Measurements from ENCODE around the gene PCBP1. TPM values are rescaled to one million over a fixed set of nuclear protein-coding genes. Genes with fewer than 3 reads are reported as not detected.
"Not testable (repeated sequence)": the region's sequence is repeated elsewhere in the genome, so short reads cannot be mapped to it uniquely, and the experiment has no call there.

The PCBP1 gene
- total RNA-seq (2014; rRNA removed; shearing (Covaris generic)), result 37.9 and 43.9 TPM in 2 replicates
- 414 and 471 TPM in 2 replicates for polyA plus RNA-seq (2015; cell fraction: cytosol; rRNA removed)
- polyA plus RNA-seq (2015; cell fraction: nucleus; rRNA removed), result 119 and 124 TPM in 2 replicates

DNA sequence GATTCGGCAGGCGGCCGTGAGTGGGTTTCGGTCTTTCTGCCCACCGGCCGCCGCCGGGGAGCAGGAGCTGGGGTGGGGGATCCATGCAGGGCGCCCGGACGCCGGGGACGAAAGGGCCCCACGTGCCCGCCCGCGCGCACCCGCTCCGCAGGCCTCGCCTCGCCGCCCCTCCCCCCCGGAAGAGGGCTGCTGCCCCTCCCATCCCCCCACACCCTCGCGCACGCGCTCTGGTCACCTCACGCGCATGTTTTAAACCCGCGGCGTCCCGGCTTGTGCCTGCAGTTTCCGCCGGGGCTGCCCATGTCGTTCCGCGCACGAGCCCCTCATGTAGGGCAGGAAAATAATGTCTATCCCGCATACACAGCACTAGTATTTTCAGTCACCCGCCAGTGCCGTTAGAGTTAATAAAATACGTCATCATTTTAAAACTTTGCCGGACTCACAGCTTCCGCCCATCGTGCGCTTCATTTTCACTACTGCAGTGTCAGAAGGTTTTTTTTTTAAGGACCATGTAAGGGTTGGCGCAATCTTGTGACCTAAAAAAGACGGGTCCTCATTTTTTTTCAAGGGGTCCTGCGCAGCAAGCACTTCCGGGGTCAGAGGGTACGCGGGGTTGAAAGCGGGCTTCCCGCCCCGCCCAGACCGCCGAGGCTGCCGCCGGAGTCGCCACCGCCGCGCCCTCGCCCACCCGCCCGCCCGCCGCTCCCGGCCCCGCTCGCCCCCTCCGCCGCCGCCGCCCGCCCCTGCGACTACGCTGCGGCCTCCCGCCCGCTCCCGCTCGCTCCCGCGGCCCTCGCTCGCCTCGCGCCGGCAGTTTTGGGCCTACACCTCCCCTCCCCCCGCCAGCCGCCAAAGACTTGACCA is at the start of gene PCBP1:
Gene PCBP1, plus strand, starts transcription at position 640 of the 864 bp plus-strand sequence. CDS start 267 bp downstream, outside the sequence.
- DNase-seq (ENCODE audit: low read depth, low spot score), result peak; percentile 96
- in situ Hi-C loops (cut with HindIII; ENCODE audit: low pct_unique_long_range_greater_than_20kb, low sequenced_read_pairs), result no loop called here

DNA sequence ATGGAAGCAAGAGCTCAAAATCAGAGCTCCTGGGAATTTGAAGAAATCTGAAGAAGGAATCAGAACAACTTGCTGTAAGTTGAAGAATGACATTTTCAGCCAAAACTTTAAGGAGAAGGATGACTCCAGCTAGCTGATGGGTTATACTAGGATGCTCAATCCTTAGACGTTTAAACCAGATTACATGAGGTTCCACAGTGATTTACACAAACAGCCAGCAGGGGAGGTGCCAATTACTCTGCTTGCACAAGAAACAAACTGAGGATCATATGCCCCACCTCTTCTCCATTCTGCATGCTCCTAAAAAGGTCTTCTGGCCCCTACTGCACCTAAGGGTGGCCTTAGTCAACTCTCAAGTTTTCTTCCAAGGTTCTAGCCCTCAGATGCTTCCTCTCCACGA is 47.9 kb upstream of the PCBP1 start:
- DNase-seq (ENCODE audit: low read depth, low spot score), result no peak
- in situ Hi-C loops (cut with HindIII; ENCODE audit: low pct_unique_long_range_greater_than_20kb, low sequenced_read_pairs), result no loop called here

DNA sequence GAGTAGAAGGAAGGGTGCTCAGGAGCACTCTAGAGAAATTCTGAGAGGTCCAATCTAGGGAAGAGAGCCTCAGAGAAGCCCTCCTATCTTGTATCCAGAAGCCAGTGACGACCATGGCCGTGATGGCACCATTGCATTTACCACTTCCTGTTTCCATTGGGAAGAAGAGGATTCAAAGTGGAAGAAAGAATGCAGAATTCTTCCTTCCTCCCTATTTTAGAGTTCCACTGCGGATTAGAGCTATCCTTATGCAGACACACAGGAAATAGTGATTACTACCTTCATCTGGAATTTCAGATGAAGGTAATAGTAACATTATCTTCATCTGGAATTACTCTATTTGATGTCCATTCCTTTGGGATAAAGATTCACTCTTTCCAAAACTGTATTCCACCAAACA is 45.6 kb upstream of the PCBP1 start:
- in situ Hi-C loops (cut with HindIII; ENCODE audit: low pct_unique_long_range_greater_than_20kb, low sequenced_read_pairs), result no loop called here
- no peak for DNase-seq (ENCODE audit: low read depth, low spot score)

DNA sequence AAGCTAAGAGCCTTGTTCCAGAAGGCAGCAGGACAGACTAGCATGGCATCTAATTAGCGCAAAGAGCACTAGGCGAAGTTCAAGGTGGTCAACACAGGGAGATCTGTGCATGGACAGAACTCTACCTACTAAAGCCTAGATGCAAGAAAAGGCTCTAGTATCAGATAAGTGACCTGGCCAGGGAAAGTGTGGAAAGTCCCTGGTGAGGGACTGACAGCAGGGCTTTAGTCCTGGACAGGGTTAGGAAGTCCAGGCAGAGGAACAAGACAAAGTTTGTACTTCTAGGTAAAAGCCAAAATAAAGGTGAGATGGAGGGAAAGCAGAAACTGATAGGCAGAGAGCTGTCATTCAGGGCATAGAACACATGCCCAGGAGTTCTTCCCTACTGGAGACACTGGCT is 45.0 kb upstream of the PCBP1 start:
- in situ Hi-C loops (cut with HindIII; ENCODE audit: low pct_unique_long_range_greater_than_20kb, low sequenced_read_pairs), result no loop called here
- no peak for DNase-seq (ENCODE audit: low read depth, low spot score)

DNA sequence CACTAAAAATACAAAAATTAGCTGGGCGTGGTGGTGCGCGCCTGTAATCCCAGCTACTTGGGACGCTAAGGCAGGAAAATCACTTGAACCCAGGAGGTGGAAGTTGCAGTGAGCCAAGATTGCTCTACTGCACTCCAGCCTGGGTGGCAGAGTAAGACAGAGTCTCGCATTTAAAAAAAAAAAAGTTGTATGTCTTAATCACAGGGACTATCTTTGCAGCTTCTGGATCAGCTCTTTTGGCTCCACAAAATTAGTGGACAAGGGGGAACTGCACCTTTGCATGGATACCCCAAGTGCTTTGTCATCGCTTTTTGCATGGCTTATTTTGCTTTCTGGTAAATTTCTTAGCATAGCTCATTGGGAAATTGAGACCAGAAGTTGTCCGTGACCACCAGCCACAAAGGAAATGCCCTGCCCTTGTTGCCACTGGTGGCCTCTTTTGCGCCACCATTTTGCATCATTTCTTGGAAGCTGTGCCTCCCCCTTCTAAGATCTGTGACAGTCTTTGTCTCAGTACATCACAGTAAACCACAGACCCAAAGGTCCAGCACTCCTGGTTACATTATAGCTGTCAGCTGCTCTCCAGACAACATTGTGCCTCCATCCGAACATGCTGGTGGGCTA is 43.9 kb upstream of the PCBP1 start:
- in situ Hi-C loops (cut with HindIII; ENCODE audit: low pct_unique_long_range_greater_than_20kb, low sequenced_read_pairs), result no loop called here
- no peak for DNase-seq (ENCODE audit: low read depth, low spot score)

DNA sequence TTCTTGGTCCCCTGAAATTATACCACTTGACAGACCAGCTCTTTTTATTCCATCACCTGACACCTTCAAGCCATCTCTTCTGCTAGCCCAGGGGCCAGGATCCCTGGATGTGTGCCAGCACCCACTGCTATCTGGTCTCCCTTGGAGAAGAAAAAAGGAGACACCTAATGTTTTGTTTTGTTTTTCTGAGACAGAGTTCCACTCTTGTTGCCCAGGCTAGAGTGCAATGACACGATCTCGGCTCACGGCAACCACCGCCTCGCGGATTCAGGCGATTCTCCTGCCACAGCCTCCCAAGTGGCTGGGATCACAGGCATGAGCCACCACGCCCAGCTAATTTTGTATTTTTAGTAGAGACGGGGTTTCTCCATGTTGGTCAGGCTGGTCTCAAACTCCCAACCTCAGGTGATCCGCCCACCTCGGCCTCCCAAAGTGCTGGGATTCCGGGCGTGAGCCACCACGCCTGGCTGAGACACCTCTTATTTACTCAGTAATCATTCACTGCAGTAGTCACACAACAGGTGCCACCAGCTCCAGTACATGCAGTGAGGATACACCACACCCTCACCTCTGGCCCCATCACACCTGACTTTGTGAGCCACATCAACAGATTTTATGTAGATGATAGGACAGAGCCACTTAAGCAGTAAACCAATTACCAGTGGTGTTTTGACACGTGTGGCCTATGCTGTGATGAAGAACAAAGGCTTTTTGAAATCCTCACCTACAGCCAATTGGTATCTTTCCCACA is 42.8 kb upstream of the PCBP1 start:
- DNase-seq (ENCODE audit: low read depth, low spot score), result no peak
- in situ Hi-C loops (cut with HindIII; ENCODE audit: low pct_unique_long_range_greater_than_20kb, low sequenced_read_pairs), result no loop called here

DNA sequence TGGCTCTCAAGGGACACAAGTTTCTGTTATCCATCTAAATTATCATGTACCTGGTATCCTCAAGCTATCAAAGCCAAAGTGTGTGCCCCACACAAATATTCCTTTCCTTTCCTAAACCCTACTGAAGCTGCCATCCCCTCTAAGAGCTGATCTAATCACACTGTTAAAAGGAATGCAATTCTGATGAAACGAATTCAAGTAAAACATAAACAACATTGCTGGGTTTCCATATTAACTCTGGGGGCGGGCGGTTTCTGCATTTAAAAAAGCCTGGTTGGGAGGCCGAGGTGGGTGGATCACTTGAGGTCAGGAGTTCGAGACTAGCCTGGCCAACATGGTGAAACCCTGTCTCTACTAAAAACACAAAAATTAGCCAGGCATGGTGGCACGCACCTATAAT is 41.9 kb upstream of the PCBP1 start:
- in situ Hi-C loops (cut with HindIII; ENCODE audit: low pct_unique_long_range_greater_than_20kb, low sequenced_read_pairs), result no loop called here
- no peak for DNase-seq (ENCODE audit: low read depth, low spot score)

DNA sequence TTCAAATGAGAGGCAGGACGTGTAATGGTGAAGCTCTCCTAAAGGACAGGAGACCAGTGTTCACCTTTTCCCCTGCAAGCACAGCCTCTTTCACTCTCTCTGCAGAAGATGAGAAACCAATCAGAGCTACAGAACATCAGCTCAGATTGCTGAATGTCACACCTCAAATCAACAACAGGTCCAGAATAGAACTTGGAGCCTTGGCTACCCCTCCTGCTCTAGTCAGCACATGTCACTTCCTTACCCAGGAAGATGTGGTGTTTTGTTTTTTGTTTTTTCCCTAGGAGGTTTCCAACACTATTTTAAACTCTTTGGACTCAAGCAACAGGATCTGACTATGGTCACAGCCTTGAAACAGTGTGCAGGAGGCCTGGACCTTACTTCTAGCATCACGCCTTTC is 41.3 kb upstream of the PCBP1 start:
- in situ Hi-C loops (cut with HindIII; ENCODE audit: low pct_unique_long_range_greater_than_20kb, low sequenced_read_pairs), result no loop called here
- no peak for DNase-seq (ENCODE audit: low read depth, low spot score)

DNA sequence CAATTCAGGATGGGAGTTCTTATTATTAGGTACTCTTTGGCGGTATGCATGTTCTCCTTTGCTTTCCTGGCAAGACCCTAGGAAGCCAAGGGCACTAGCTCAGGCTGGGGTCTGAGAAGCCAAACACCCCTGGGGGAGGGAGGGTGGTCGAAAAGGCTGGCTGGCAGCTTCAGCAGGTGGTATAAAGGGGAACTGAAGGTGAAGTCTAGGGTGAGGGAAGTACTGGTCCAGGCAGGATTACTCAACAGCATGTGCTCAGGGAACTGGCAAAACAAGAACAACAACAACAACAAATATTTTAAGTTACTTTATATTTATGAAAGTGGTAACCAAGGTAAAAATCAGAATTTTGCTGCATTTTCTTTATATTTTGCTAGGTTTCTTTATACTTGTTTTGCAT is 40.7 kb upstream of the PCBP1 start:
- DNase-seq (ENCODE audit: low read depth, low spot score), result no peak
- in situ Hi-C loops (cut with HindIII; ENCODE audit: low pct_unique_long_range_greater_than_20kb, low sequenced_read_pairs), result no loop called here

DNA sequence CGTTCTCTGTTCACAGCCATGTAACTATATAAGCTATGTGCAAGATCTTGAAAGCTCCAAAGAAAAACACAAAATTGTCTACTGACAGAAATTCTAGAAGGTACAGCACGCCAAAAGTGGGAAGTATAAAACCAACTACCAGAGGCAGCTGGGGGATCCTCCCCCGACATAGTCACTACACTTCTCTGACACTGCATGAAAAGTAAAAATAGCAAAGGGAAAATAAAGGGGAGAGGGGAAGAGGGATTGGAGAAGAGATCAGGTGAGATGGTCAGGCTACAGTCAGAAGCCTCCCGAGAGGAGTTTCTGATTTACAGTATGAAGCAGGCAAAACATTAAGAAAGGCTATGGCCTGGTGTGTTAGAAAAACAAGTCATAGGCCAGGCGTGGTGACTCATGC is 39.8 kb upstream of the PCBP1 start:
- no peak for DNase-seq (ENCODE audit: low read depth, low spot score)
- in situ Hi-C loops (cut with HindIII; ENCODE audit: low pct_unique_long_range_greater_than_20kb, low sequenced_read_pairs), result no loop called here

DNA sequence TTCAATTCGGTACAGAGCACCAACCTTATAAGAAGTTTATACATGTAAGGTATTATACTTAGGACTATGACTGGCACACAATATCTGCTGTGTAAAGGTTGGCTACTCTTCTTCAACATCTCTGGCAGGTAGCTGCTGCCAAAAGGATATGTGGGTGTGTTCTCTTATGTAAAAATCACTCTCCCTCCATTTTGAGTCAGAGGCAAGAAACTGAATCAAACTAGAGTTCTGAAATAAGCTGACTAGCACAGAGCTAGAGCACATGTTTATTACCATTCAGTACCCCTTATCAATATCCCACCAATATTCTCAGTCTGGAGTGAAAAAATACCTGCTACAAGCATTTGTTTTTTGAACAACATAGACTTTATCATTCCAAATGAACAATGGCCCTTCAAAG is 38.0 kb upstream of the PCBP1 start:
- in situ Hi-C loops (cut with HindIII; ENCODE audit: low pct_unique_long_range_greater_than_20kb, low sequenced_read_pairs), result no loop called here
- no peak for DNase-seq (ENCODE audit: low read depth, low spot score)

DNA sequence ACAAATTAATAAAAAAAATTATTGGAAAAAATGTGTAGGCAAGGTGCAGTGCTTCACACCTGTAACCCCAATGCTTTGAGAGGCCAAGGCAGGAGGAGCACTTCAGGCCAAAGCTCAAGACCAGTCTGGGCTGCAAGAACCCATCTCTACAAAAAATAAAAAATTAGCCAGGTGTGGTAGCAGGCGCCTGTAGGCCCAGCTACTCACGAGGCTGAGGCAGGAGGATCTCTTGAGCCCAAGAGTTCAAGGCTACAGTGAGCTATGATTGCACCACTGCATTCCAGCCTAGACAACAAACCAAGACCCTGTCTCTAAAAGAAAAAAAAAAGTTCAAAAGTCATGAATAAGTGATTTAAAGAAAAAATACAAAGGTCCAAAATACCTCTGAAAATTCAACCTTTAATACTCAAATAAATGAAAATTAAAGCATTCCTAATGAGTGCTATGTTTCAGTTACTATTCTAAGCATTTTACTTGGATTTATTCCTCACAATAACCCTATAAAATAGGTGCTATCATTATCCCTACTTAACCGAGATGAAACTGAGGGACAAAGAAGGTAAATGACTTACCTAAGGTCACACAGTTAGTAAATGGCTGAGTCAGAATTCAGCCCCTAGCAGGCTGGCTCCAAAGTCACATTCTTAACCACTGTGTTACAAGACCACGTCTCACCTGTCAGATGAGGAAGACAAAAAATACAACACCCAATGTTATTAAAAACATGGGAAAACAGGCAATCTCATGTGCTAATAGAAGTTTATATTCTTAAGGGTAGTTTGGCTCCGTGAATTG is 36.4 kb upstream of the PCBP1 start:
- in situ Hi-C loops (cut with HindIII; ENCODE audit: low pct_unique_long_range_greater_than_20kb, low sequenced_read_pairs), result no loop called here
- no peak for DNase-seq (ENCODE audit: low read depth, low spot score)

DNA sequence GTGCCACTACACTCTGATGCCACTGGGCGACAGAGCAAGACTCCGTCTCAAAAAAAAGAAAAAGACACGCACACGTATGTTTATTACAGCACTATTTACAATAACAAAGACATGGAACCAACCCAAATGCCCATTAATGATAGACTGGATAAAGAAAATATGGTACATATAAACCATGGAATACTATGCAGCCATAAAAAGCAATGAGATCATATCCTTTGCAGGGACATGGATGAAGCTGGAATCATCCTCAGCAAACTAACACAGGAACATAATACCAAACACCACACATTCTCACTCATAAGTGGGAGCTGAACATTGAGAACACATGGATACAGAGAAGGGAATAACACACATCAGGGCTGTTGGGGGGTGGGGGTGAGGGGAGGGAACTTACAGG is 32.0 kb upstream of the PCBP1 start:
- in situ Hi-C loops (cut with HindIII; ENCODE audit: low pct_unique_long_range_greater_than_20kb, low sequenced_read_pairs); DNase-seq (ENCODE audit: low read depth, low spot score): not testable (repeated sequence)

DNA sequence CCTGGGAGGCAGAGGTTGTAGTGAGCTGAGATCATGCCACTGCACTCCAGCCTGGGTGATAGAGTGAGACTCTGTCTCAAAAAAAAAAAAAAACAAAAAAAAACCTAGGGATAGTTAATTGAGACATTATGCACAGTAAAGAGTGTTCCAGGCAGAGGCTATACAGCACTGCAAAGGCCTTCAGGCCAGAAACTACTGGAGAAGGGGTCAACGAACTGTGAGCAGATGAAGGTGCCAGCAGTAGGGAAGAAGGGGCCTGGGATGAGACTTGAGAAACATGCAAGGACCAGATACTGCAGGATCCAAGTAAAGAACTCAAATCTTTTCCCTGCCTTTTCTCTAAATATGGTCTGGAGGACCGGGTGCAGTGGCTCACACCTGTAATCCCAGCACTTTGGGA is 26.0 kb upstream of the PCBP1 start:
- in situ Hi-C loops (cut with HindIII; ENCODE audit: low pct_unique_long_range_greater_than_20kb, low sequenced_read_pairs), result no loop called here
- DNase-seq (ENCODE audit: low read depth, low spot score), result no peak

DNA sequence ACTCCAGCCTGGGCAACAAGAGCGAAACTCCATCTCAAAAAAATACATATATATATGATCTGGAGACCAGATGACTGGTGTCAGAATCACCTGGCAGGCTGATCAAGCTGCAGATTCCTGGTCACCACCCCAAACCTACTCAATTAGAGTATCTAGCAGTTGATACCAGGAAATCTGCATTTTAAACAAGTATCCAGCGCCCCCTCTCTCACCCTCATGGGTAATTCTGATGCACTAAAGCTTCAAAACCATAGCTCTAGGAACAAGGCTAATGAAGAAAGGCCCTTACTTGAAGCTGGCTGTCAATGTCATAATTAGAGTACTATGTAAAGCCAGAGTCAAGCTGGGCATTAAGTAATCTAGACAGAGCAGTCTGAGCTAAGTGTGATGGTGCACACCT is 25.0 kb upstream of the PCBP1 start:
- peak; percentile 24 for DNase-seq (ENCODE audit: low read depth, low spot score)
- in situ Hi-C loops (cut with HindIII; ENCODE audit: low pct_unique_long_range_greater_than_20kb, low sequenced_read_pairs), result no loop called here

DNA sequence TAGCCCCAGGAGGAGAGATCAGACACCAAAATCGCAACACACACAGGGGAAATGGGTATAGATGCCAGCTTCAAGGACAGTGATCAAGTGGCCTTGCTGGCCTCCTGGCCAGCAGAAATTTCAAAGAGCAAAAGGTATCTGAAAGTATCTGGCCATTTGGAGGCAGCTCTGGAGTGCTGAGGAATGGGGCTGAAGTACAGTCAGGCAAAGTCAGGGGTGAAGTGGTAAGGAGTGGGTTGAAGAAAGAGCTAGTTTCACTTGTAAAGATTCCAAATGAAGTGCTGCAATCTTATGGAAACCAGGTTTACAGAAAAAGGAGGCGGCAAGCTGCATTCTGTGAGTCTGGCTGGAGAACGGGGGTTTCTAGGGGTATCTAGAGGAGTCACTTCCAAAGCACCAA is 19.2 kb upstream of the PCBP1 start:
- no peak for DNase-seq (ENCODE audit: low read depth, low spot score)
- in situ Hi-C loops (cut with HindIII; ENCODE audit: low pct_unique_long_range_greater_than_20kb, low sequenced_read_pairs), result no loop called here

DNA sequence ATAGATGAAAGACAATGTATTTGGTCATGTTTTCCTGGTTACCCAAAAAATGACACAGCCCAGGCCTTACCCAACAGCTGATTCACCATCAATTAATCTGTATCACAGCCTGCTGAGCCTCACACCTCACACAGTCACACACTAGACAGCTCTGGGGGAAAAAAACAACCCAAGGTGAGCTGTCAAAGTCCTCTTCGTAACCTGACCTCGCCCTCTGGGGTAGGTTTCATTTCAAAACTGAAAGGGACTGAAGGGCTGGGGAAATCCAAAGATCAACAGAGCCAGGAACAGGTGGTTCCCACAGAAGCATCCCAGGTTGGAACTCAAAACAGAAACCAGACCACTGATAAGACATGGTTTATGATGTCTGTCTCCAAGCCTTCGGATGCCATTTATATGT is 18.2 kb upstream of the PCBP1 start:
- in situ Hi-C loops (cut with HindIII; ENCODE audit: low pct_unique_long_range_greater_than_20kb, low sequenced_read_pairs), result no loop called here
- DNase-seq (ENCODE audit: low read depth, low spot score), result no peak
